NCI-H1694 treated with DMSO at 0.1 percent for 48 hours (cell line): ENCODE data around the gene FPR2.
"Not testable (repeated sequence)": the region's sequence is repeated elsewhere in the genome, so short reads cannot be mapped to it uniquely, and the experiment has no call there.

ENCODE experiments used
- DNase-seq: peaks from one replicate; lab custom pipeline; 2025; lab: John Stamatoyannopoulos, UW

The FPR2 gene, protein sequence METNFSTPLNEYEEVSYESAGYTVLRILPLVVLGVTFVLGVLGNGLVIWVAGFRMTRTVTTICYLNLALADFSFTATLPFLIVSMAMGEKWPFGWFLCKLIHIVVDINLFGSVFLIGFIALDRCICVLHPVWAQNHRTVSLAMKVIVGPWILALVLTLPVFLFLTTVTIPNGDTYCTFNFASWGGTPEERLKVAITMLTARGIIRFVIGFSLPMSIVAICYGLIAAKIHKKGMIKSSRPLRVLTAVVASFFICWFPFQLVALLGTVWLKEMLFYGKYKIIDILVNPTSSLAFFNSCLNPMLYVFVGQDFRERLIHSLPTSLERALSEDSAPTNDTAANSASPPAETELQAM

GRCh38 chr19:51760697-51761356, at the start of gene FPR2:
Gene FPR2 (plus strand): TSS chr19:51761180. CDS start chr19:51768659, 7,479 bp downstream.
- DNase-seq: no peak

DNA sequence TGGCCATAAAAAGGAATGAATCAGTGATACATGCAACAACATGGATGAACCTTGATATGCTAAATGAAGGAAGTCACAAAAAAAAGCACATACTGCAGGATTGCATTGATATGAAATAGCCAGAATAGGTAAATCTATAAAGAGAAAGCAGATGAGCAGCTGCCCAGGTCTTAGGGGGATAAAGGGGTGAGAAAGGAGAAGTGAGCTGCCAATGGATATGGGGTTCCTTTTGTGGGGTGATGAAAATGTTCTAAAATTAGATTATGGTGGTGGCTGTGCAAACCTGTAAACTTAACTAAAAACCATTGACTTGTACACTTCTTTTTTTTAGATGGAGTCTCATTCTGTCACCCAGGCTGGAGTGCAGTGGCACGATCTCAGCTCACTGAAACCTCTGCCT, 49.3 kb upstream of the FPR2 start:
- DNase-seq: no peak

DNA sequence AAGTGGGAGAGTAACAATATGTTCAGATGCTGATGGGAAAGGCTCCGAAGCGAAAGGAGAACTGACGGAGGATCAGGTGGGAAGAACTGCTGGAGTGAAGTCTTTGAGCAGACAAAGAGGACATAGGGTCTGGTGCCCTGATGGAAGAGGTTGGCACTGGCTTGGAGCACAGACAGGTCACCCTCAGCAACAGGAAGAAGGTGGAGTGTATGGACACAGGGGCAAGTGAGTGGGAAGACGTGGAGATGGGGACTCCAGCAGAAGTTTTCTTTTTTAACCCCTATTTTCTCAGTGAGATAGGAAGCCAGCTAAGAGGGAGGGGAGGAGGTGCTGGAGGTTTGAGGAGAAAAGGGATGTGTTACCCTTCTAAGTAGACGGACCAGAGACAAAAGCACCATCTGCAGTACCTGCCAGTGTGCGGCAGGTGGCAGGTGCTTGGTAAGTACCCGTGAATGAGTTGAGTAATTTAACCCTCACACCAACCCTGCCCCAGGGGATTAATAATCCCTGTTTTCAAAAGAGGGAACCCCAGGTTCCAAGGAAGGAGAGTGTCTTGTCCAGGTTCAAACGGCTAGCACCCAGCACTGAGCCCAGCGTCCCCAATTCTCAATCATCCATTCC, 48.4 kb upstream of the FPR2 start:
- no peak for DNase-seq

GRCh38 chr19:51713319-51714285, 47.4 kb upstream of the FPR2 start:
- DNase-seq: no peak

- no peak for DNase-seq
Measured at GRCh38 chr19:51714848-51715247, 46.1 kb upstream of the FPR2 start.

DNA sequence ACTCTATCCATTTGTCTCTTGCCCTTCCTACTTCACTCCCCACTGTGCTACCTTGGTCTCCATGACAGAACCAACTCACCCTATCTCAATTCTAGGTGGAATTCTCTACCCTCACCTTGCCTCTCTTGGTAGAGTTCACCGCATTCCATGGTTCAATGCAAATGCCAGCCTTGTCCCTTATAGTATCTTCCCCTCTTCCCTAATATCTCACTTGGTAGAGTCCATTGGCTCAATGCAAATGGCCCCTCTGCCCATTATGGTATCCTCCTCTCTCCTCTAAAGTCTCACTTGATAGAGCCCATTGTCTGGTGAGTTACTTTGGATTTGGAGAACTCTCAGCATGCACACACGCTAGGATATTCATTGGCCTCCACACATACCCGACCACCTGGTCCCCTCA, 45.1 kb upstream of the FPR2 start:
- no peak for DNase-seq

DNA sequence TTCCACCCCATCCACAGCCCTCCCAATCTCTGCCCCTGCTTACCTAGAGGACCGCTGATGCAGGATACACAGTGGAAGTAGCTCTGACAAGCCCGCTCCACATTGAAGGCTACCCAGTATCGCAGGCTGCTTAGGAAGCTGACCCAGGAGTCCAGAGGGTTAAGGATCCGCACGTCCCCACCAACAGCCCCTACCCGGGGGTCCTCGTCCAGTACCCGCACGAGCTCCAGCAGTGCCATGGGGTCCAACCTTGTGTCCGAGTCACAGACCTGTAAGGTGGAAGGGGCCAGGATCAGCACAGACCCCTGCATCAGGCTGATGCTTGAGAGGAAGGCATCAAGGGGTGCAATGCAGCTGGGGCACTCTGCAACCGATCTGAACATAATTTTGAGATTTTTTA, 44.1 kb upstream of the FPR2 start:
- no peak for DNase-seq

GRCh38 chr19:51719251-51719988, 41.6 kb upstream of the FPR2 start:
- no peak for DNase-seq

DNA sequence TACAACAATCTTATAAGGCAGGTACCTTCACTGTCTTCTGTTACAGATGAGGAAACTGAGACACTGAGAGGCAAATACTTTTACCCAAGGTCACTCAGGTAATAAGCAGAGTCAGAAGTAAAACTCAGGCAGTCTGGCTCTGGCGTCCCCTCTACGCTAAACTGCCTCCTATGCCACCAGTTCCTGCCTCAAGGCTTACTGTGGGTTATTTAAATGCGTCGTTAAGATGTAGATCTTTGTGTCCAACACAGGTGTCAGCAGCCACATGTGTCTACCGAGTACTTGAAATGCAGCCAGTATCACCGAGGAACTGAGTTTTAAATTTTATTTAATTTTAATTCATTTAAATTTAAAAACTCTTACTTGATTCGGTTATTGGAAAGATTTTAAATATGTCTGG, 39.1 kb upstream of the FPR2 start:
- DNase-seq: no peak

DNA sequence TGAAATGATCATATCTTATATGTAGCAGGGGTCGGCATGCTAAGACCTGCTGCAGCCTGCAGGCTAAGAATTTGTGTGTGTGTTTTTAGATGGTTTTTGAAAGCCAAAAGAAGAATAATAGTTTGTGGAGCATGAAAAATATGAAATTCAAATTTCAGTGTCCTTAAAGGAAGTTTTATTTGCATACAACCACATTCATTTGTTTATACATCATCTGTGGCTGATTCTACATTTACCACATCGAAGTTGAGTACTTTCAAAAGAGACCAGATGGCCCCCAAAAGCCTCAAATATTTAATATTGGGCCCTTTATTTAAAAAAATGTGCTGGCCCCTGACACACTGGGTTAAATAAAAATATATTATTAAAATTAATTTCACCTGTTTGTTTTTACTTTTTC, 38.5 kb upstream of the FPR2 start:
- DNase-seq: no peak

DNA sequence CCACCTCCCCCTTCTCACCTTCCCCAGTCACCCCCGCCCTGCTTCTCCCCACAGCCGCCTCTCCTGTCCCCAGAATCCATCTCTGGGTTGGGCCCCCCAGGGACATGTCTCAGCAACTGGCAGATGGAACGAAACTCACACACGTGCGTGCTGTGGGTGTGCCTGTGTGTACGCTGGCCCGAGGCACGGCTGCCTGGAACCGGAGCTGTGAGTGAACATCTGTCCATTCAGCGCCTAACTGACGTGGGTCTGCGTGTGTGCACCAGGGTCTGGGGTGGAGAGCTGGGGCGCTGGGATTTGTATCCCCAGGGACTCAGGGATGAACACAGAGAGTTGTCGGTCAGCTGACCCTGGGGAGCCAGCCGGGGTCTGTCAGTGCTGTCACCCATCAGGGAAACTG, 36.4 kb upstream of the FPR2 start:
- DNase-seq: no peak

GRCh38 chr19:51726049-51726448, 34.9 kb upstream of the FPR2 start:
- DNase-seq: no peak

DNA sequence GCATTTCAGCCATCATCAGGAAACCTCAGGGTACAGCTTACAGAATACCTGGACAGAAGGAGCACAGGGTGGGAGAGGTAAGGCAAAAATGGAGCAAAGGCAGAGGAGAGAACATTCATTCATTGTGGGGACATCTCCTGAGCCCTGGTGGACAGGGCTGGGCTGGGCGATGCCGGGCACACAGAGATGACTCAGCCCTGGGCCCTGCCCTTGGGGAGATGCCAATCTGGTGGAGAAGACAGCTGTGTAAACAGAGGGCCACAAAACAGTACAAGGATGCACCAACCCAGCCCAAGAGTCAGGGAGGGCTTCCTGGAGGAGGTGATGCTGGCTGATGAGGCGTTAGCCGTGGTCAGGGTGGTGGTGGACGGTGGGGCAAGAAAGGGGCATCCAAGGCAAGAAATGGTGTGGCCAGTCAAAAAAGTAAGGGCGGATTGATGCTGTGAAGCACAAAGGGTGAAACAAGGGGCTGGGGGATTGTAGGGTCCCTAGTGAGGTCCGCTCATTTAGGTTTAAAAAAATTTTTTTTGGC, 33.6 kb upstream of the FPR2 start:
- DNase-seq: no peak

DNA sequence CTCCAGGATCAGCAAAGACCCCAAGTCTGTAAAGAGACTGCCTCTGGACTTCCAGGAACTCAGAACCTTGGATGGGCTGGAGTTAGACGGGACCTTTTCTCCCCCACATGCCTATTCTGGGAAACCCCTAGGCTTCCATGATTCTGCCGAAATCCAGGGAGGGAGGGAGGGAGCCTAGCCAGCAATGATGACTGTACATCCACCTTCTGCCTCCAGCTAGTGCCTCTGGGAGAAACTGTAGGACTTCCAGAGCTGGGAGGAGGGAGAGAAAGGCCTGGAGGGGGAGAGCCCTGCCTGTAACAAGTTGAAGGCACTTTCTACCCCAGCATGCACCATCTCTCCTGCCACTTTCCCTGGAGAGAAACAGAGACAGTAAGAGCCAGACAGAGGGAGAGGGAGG, 31.2 kb upstream of the FPR2 start:
- no peak for DNase-seq

- no peak for DNase-seq
Measured at GRCh38 chr19:51733742-51734522, 27.0 kb upstream of the FPR2 start.

- DNase-seq: no peak
Measured at GRCh38 chr19:51735759-51736449, 25.1 kb upstream of the FPR2 start.

DNA sequence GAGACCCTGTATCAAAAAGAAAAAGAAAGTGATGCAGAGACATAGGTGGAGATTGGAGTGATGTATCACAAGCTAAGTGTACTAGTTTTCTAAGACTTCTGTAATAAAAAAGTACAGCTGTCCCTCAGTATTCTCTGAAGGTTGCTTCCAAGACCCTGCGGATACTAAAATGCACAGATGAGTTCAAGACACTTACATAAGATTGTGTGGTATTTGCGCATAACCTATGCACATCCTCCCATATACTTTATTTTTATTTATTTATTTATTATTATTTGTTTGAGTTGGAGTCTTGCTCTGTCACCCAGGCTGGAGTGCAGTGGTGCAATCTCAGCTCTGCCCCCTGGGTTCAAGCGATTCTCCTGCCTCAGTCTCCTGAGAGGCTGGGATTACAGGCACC, 23.6 kb upstream of the FPR2 start:
- no peak for DNase-seq

DNA sequence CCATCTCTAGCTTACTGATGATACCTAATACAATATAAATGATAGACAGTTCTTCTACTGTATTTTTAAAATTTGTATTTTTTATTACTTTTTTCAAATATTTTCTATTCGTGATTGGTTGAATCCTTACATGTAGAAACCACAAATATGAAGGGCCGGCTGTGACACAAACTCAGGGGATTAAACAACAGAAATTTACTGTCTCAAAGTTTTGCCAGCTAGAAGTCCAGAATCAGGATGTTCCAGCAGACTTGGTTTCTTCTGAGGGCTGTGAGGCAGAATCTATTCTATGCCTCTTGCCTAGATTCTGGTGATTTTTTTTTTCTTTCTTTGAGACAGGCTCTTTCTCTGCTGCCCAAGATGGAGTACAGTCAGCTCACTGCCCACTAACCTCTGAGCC, 23.1 kb upstream of the FPR2 start:
- DNase-seq: no peak

GRCh38 chr19:51738523-51738922, 22.5 kb upstream of the FPR2 start:
- DNase-seq: not testable (repeated sequence)
